ENCODE measurements around the gene ITIH1.
A peak's percentile ranks its signal among the peaks of the same experiment; 100 is the strongest.
"Not testable (repeated sequence)": the region's sequence is repeated elsewhere in the genome, so short reads cannot be mapped to it uniquely, and the experiment has no call there.

The ITIH1 gene, protein sequence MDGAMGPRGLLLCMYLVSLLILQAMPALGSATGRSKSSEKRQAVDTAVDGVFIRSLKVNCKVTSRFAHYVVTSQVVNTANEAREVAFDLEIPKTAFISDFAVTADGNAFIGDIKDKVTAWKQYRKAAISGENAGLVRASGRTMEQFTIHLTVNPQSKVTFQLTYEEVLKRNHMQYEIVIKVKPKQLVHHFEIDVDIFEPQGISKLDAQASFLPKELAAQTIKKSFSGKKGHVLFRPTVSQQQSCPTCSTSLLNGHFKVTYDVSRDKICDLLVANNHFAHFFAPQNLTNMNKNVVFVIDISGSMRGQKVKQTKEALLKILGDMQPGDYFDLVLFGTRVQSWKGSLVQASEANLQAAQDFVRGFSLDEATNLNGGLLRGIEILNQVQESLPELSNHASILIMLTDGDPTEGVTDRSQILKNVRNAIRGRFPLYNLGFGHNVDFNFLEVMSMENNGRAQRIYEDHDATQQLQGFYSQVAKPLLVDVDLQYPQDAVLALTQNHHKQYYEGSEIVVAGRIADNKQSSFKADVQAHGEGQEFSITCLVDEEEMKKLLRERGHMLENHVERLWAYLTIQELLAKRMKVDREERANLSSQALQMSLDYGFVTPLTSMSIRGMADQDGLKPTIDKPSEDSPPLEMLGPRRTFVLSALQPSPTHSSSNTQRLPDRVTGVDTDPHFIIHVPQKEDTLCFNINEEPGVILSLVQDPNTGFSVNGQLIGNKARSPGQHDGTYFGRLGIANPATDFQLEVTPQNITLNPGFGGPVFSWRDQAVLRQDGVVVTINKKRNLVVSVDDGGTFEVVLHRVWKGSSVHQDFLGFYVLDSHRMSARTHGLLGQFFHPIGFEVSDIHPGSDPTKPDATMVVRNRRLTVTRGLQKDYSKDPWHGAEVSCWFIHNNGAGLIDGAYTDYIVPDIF

DNA sequence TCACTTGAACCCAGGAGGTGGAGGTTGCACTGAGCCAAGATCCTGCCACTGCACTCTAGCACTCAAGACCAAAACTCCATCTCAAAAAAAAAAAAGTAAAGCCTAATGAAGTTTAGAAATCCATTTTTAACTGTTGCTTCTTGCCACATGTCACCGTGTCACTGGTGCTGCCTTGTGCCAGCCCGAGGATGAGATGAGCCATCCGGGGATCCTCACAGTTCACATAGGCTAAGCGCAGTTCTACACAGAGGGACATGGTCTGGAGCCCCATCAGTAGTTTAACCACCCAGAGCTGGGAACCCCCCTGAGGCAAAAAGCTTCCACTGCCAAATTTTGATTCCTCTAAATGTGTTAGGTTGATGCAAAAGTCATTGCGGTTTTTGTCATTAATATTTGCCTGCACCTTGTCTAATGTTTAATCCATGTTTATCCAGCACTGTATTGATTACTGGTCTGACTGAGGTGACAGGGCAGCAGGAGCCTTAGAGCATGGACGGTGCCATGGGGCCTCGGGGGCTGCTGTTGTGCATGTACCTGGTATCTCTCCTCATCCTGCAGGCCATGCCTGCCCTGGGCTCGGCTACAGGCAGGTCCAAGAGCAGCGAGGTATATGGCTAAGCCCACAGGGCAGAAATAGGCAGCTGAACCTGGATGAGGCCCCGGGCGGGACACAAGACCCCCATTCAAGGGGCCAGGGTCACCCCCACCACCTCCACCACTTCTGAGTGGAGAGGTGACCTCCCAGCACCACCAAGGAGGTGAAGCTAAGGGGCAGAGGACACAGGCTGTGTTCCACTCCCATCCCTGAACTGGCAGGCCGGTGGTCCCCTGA lies at the start of gene ITIH1:
Gene ITIH1, plus strand, starts transcription at position 473 of the 832 bp plus-strand sequence. Its CDS starts 17 bp downstream, at position 490.
- DNase-seq (ENCODE audit: low read depth, low spot score): no peak
- Histone ChIP-seq H3K27me3 (ENCODE audit: control insufficient read depth, insufficient read depth, low read length) (no peaks in the 10 kb centered on the region), H3K4me1 (ENCODE audit: control insufficient read depth, insufficient read depth, low read length) (no peaks in the 10 kb centered on the region; the same call in 1 of the 2 replicates), H3K9me3 (ENCODE audit: control insufficient read depth, insufficient read depth, low read length) (no peaks in the 10 kb centered on the region), H3K4me3 (ENCODE audit: low read length) (no peak within 1 kb of the TSS), H3K27ac (ENCODE audit: low read length) (no peak within 1 kb of the TSS), H3K36me3 (ENCODE audit: control insufficient read depth, insufficient read depth, low read length) (no peaks in the 10 kb centered on the region)
- WGBS (ENCODE audit: insufficient coverage, insufficient read length): no CpG with 5 or more reads among the region's 12 CpGs

DNA sequence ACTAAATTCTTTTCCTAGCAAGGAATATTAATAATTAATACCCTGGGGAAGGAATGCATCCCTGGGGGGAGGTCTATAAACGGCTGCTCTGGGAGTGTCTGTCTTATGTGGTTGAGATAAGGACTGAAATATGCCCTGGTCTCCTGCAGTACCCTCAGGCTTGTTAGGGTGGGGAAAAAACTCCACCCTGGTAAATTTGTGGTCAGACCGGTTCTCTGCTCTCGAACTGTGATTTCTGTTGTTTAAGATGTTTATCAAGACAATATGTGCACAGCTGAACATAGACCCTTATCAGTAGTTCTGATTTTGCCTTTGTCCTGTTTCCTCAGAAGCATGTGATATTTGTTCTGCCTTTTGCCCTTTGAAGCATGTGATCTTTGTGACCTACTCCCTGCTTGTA lies 48.6 kb upstream of the ITIH1 start:
- not testable (repeated sequence) for DNase-seq (ENCODE audit: low read depth, low spot score); H3K4me3 ChIP-seq (ENCODE audit: low read length); H3K9me3 ChIP-seq (ENCODE audit: control insufficient read depth, insufficient read depth, low read length); H3K4me1 ChIP-seq (ENCODE audit: control insufficient read depth, insufficient read depth, low read length); H3K36me3 ChIP-seq (ENCODE audit: control insufficient read depth, insufficient read depth, low read length); H3K27me3 ChIP-seq (ENCODE audit: control insufficient read depth, insufficient read depth, low read length); H3K27ac ChIP-seq (ENCODE audit: low read length)
- WGBS (ENCODE audit: insufficient coverage, insufficient read length): no CpG with 5 or more reads among the region's 3 CpGs

DNA sequence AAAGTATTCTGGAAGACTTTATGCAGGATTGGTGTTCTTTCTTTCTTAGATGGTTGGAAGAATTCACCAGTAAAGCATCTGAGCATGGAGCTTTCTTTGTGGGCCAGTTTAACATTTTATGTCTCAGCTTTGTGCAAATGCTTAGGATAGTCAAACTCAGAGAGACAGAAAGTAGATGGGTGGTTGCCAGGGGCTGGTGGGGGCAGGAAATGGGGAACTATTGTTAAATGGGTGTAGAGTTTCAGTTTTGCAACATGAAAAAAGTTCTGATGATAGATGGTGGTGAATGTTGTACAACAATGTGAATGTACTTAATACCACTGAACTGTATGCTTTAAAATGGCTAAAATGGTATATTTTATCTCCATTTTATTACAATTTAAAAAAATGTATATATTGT lies 46.7 kb upstream of the ITIH1 start:
- H3K4me3 ChIP-seq (ENCODE audit: low read length): no peak overlapping the region
- no peak overlapping the region for H3K27ac ChIP-seq (ENCODE audit: low read length)
- no peaks in the 10 kb centered on the region for H3K9me3 ChIP-seq (ENCODE audit: control insufficient read depth, insufficient read depth, low read length)
- no peaks in the 10 kb centered on the region for H3K4me1 ChIP-seq (ENCODE audit: control insufficient read depth, insufficient read depth, low read length)
- no peaks in the 10 kb centered on the region for H3K27me3 ChIP-seq (ENCODE audit: control insufficient read depth, insufficient read depth, low read length)
- H3K36me3 ChIP-seq (ENCODE audit: control insufficient read depth, insufficient read depth, low read length): no peaks in the 10 kb centered on the region; the same call in 1 of the 2 replicates
- no peak for DNase-seq (ENCODE audit: low read depth, low spot score)

DNA sequence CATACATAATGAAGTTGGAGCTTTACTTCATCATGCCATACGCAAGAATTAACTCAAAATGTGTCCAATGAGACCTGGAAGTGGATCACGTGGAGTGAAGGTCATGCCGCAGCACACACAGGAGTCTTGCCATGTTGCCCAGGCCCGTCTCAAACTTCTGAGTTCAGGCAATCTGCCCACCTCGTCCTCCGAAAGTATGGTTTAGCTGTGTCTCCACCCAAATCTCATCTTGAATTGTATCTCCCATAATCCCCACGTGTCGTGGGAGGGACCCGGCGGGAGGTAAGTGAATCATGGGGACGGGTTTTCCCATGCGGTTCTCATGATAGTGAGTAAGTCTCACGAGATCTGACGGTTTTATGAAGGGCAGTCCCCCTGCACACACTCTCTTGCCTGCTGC lies 45.8 kb upstream of the ITIH1 start:
- no CpG with 5 or more reads among the region's 14 CpGs for WGBS (ENCODE audit: insufficient coverage, insufficient read length)
- H3K27me3 ChIP-seq (ENCODE audit: control insufficient read depth, insufficient read depth, low read length): no peaks in the 10 kb centered on the region
- no peaks in the 10 kb centered on the region; the same call in 1 of the 2 replicates for H3K36me3 ChIP-seq (ENCODE audit: control insufficient read depth, insufficient read depth, low read length)
- DNase-seq (ENCODE audit: low read depth, low spot score): no peak
- no peaks in the 10 kb centered on the region for H3K4me1 ChIP-seq (ENCODE audit: control insufficient read depth, insufficient read depth, low read length)
- H3K27ac ChIP-seq (ENCODE audit: low read length): no peak overlapping the region
- no peak overlapping the region for H3K4me3 ChIP-seq (ENCODE audit: low read length)
- H3K9me3 ChIP-seq (ENCODE audit: control insufficient read depth, insufficient read depth, low read length): no peaks in the 10 kb centered on the region

DNA sequence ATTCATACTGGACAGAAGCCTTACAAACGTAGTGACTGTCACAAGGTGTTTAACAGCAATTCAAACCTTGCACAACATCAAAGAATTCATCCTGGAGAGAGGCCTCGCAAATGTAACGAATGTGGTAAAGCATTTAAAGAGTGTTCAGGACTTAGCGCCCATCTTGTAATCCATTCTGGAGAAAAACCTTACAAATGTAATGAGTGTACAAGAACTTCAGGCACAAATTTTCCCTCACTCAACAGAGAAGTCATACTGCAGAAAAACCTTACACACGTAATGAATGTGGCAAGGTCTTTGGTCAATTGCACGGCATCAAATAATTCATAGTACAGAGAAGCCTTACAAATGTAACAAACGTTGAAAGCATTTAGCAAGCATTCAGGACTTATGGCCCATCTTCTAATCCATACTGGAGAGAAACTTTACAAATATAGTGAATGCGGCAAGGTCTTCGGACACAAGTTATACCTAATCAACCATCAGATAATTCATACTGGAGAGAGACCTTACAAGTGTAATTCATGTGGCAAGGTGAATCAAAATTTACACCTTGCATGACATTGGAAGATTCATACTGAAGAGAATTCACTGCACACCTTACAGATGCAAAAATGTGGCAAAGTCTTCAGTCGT lies 44.0 kb upstream of the ITIH1 start:
- no peak overlapping the region for H3K27ac ChIP-seq (ENCODE audit: low read length)
- H3K4me1 ChIP-seq (ENCODE audit: control insufficient read depth, insufficient read depth, low read length): no peaks in the 10 kb centered on the region
- H3K9me3 ChIP-seq (ENCODE audit: control insufficient read depth, insufficient read depth, low read length): no peaks in the 10 kb centered on the region
- H3K27me3 ChIP-seq (ENCODE audit: control insufficient read depth, insufficient read depth, low read length): no peaks in the 10 kb centered on the region
- H3K36me3 ChIP-seq (ENCODE audit: control insufficient read depth, insufficient read depth, low read length): no peaks in the 10 kb centered on the region; the same call in 1 of the 2 replicates
- no CpG with 5 or more reads among the region's 10 CpGs for WGBS (ENCODE audit: insufficient coverage, insufficient read length)
- no peak overlapping the region for H3K4me3 ChIP-seq (ENCODE audit: low read length)
- DNase-seq (ENCODE audit: low read depth, low spot score): no peak

DNA sequence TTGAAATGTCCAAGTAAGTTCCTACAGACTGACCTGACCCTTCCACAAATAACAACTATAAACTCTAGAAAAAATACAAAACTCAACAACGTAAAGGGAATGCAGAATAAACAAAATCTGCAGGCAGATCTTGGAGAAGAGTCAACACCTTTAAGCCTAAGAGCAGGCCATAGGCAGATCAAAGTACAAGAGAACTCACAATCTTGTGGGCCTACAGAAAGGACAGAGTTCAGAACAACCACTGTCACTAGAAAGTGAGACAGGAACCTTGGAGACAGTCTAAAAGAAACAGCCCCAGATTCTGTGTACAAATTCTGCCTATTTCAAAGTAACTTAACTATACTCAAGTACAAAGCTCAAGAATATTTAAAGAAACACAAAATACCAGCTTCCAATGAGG lies 37.7 kb upstream of the ITIH1 start:
- no CpG with 5 or more reads among the region's 1 CpG for WGBS (ENCODE audit: insufficient coverage, insufficient read length)
- DNase-seq (ENCODE audit: low read depth, low spot score): no peak
- Histone ChIP-seq H3K4me1 (ENCODE audit: control insufficient read depth, insufficient read depth, low read length) (no peaks in the 10 kb centered on the region), H3K27ac (ENCODE audit: low read length) (no peak overlapping the region), H3K36me3 (ENCODE audit: control insufficient read depth, insufficient read depth, low read length) (no peaks in the 10 kb centered on the region; the same call in 1 of the 2 replicates), H3K27me3 (ENCODE audit: control insufficient read depth, insufficient read depth, low read length) (no peaks in the 10 kb centered on the region), H3K4me3 (ENCODE audit: low read length) (no peak overlapping the region), H3K9me3 (ENCODE audit: control insufficient read depth, insufficient read depth, low read length) (no peaks in the 10 kb centered on the region)

DNA sequence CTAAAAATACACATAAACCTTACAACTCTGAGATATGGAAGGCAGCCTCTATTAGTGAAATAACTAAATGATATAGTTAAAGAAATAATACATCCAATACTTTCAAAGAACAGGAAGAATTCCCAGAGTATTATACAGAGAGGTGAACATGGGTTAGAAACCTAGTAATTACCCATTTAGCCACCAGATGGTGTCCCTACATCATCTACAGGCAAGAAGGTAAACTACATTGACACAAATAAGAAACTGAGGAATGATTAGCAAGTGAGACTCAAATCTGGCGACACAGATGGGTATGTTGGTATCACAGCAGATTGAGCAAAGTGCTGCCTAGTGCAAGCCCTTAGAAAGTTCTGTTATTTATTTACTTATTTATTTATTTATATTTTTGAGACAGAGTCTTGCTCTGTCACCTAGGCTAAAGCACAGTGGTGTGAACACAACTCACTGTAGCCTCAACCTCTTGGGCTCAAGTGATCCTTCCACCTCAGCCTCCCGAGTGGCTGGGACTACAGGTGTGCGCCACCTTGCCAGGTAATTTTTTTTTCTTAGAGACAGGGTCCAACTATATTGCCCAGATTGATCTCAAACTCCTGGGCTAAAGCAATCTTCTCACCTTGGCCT lies 34.9 kb upstream of the ITIH1 start:
- H3K36me3 ChIP-seq (ENCODE audit: control insufficient read depth, insufficient read depth, low read length): peaks cover 12% of the 10 kb centered on the region; the same call in 1 of the 2 replicates
- H3K27me3 ChIP-seq (ENCODE audit: control insufficient read depth, insufficient read depth, low read length): no peaks in the 10 kb centered on the region
- DNase-seq (ENCODE audit: low read depth, low spot score): peak; percentile 4
- no peaks in the 10 kb centered on the region for H3K4me1 ChIP-seq (ENCODE audit: control insufficient read depth, insufficient read depth, low read length)
- no peaks in the 10 kb centered on the region for H3K9me3 ChIP-seq (ENCODE audit: control insufficient read depth, insufficient read depth, low read length)
- no peak overlapping the region for H3K4me3 ChIP-seq (ENCODE audit: low read length)
- WGBS (ENCODE audit: insufficient coverage, insufficient read length): no CpG with 5 or more reads among the region's 3 CpGs
- H3K27ac ChIP-seq (ENCODE audit: low read length): no peak overlapping the region

DNA sequence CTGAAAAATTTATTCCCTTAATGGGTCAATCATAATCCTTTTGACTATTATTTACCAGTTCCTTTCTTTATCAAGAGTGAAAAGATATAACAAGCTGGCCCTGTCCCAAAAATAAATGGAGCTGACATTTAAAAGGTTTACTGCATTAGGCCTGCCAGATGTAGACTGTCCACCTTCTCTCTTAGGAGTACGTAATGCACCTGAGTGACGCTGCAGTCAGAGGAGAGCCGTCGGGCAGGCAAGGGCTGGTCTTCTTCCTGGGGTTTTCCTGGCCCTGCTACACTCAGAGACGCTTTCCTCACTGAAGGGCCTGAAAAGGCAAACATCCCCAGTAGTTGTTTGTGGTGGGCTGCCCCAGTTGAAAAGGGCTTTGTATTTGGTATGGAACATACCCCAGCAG lies 34.2 kb upstream of the ITIH1 start:
- Histone ChIP-seq H3K4me3 (ENCODE audit: low read length) (no peak overlapping the region), H3K27me3 (ENCODE audit: control insufficient read depth, insufficient read depth, low read length) (no peaks in the 10 kb centered on the region), H3K27ac (ENCODE audit: low read length) (no peak overlapping the region), H3K9me3 (ENCODE audit: control insufficient read depth, insufficient read depth, low read length) (no peaks in the 10 kb centered on the region), H3K36me3 (ENCODE audit: control insufficient read depth, insufficient read depth, low read length) (peaks cover 12% of the 10 kb centered on the region; the same call in 1 of the 2 replicates), H3K4me1 (ENCODE audit: control insufficient read depth, insufficient read depth, low read length) (no peaks in the 10 kb centered on the region)
- no peak for DNase-seq (ENCODE audit: low read depth, low spot score)
- WGBS (ENCODE audit: insufficient coverage, insufficient read length): no CpG with 5 or more reads among the region's 5 CpGs

DNA sequence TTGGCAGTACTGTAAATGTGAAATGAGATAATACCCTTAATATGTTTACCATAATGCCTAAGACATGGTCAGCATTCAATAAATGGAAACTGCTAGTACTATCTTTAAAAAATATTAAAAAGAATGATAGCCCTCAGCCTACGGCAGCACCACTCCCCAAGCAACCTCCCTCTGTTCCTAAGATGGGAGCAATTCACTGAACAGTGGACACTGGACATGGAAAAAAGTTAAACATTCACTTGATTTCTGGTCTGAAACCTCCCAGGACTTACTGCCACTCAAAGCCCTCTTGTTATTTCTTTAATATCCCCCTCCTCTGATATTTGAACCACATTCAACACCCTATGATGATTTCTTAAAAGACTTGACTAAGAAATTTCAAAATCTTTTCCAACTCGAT lies 33.7 kb upstream of the ITIH1 start:
- Histone ChIP-seq H3K27me3 (ENCODE audit: control insufficient read depth, insufficient read depth, low read length) (no peaks in the 10 kb centered on the region), H3K4me3 (ENCODE audit: low read length) (no peak overlapping the region), H3K27ac (ENCODE audit: low read length) (no peak overlapping the region), H3K9me3 (ENCODE audit: control insufficient read depth, insufficient read depth, low read length) (no peaks in the 10 kb centered on the region), H3K4me1 (ENCODE audit: control insufficient read depth, insufficient read depth, low read length) (no peaks in the 10 kb centered on the region), H3K36me3 (ENCODE audit: control insufficient read depth, insufficient read depth, low read length) (peaks cover 13% of the 10 kb centered on the region; the same call in 1 of the 2 replicates)
- no CpG with 5 or more reads among the region's 2 CpGs for whole genome bisulfite sequencing (ENCODE audit: insufficient coverage, insufficient read length)
- no peak for DNase-seq (ENCODE audit: low read depth, low spot score)

Data from iPS DF 6.9 (cell line).